Nephron (organoid): ENCODE measurements around the gene ZNF431.

Source experiments
- H3K27ac Mint-ChIP-seq, 3 experiments: 2 replicates each; pipeline ENCODE4 v1.8.0; 2020; ENCODE audit warnings: mixed read lengths in 3 of 3, mild to moderate bottlenecking in 2 of 3, moderate library complexity in 1 of 3
- H3K27me3 Mint-ChIP-seq: 2 replicates; pipeline ENCODE4 v1.8.0; 2021; ENCODE audit warnings: low read depth, mild to moderate bottlenecking, moderate library complexity, mixed read lengths
- H3K36me3 Mint-ChIP-seq: 2 replicates; pipeline ENCODE4 v1.8.0; 2020; ENCODE audit warnings: low read depth, mixed read lengths
- H3K4me1 Mint-ChIP-seq: 2 replicates; pipeline ENCODE4 v1.8.0; 2020; ENCODE audit warnings: mixed read lengths
- H3K4me3 Mint-ChIP-seq, 3 experiments: 2 replicates each; pipeline ENCODE4 v1.8.0; 2020; ENCODE audit warnings: mild to moderate bottlenecking in 3 of 3, mixed read lengths in 3 of 3, moderate library complexity in 2 of 3
- H3K9me3 Mint-ChIP-seq: 2 replicates; pipeline ENCODE4 v1.8.0; 2020; ENCODE audit warnings: mixed read lengths
- TF ChIP-seq, protein P1 (sequence below), 3 experiments: fragments of 200-600 bp; sonication (generic); IDR thresholded peaks; one replicate each; pipeline ENCODE4 v1.5.0; 2021; ENCODE audit warnings: antibody characterized with exemption in 3 of 3; ENCODE audit not compliant: unreplicated experiment in 3 of 3

ZNF431 gene

DNA sequence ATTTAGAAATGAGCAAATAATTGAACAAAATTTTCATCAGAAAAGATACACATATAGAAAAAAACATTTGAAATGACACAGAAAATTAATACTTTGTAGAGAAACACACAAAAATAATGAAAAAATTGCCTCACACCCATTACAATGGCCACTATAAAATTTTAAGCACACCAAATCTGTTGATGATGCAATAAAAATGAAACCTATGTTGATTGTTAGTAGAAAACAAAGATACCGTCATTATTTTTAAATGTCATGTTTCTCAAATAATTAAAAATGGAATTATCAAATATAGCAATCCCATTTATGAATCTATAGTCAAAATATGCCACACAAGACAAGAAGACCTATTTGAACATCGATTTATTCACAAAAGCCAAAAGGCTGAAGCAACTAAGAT is 96.8 kb downstream of the ZNF431 start:
- peaks cover 13% of the 10 kb centered on the region for H3K9me3 Mint-ChIP-seq
- no peaks in the 10 kb centered on the region for H3K36me3 Mint-ChIP-seq
- no peaks in the 10 kb centered on the region for H3K27me3 Mint-ChIP-seq
- no peaks in the 10 kb centered on the region for H3K4me1 Mint-ChIP-seq
- H3K4me3 Mint-ChIP-seq: no peak overlapping the region
- TF ChIP-seq, protein P1, sequence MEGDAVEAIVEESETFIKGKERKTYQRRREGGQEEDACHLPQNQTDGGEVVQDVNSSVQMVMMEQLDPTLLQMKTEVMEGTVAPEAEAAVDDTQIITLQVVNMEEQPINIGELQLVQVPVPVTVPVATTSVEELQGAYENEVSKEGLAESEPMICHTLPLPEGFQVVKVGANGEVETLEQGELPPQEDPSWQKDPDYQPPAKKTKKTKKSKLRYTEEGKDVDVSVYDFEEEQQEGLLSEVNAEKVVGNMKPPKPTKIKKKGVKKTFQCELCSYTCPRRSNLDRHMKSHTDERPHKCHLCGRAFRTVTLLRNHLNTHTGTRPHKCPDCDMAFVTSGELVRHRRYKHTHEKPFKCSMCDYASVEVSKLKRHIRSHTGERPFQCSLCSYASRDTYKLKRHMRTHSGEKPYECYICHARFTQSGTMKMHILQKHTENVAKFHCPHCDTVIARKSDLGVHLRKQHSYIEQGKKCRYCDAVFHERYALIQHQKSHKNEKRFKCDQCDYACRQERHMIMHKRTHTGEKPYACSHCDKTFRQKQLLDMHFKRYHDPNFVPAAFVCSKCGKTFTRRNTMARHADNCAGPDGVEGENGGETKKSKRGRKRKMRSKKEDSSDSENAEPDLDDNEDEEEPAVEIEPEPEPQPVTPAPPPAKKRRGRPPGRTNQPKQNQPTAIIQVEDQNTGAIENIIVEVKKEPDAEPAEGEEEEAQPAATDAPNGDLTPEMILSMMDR (IDR thresholded peaks at IDR 0.05; ENCODE audit: unreplicated experiment in 3 of 3): no peak
- H3K27ac Mint-ChIP-seq: no peak overlapping the region
